CD14-positive monocyte (primary cell): ENCODE results near the gene TEX51. TPM values are rescaled to one million over a fixed set of nuclear protein-coding genes. Genes with fewer than 3 reads are reported as not detected.

Experiments used
- DNase-seq, 3 donors: peaks; one replicate each; pipeline ENCODE4 v3.0.0-alpha.2; 2011 to 2022
- H2AFZ ChIP-seq: 2 replicates; pipeline ENCODE4 v1.6.0; 2012; ENCODE audit warnings: mild to moderate bottlenecking, low read depth, low read length, inconsistent platforms; ENCODE audit not compliant: insufficient read depth, poor library complexity, severe bottlenecking
- H3K27ac ChIP-seq, 2 donors: 1 replicate in 1 of 2; 2 replicates in 1 of 2; pipeline ENCODE4 v1.5.1; 2012 to 2013; ENCODE audit warnings: low read length in 2 of 2, control low read depth in 1 of 2, inconsistent platforms in 1 of 2, low read depth in 1 of 2, mild to moderate bottlenecking in 1 of 2
- H3K27me3 ChIP-seq, 2 donors: one replicate each; pipeline versions ENCODE4 v1.6.0 to v1.6.1; 2011 to 2013; ENCODE audit warnings: low read length in 2 of 2; ENCODE audit not compliant: control insufficient read depth in 2 of 2, insufficient read depth in 2 of 2
- H3K36me3 ChIP-seq, 2 donors: replicated peaks in 1 of 2; 1 replicate in 1 of 2; 2 replicates in 1 of 2; pipeline versions ENCODE4 v1.5.1 to v1.6.1; 2012 to 2013; ENCODE audit warnings: low read length in 2 of 2, control low read depth in 1 of 2, inconsistent platforms in 1 of 2, mild to moderate bottlenecking in 1 of 2; ENCODE audit not compliant: insufficient read depth in 2 of 2, control insufficient read depth in 1 of 2
- H3K4me1 ChIP-seq, 2 donors: 1 replicate in 1 of 2; 2 replicates in 1 of 2; pipeline versions ENCODE4 v1.5.1 to v1.6.1; 2012 to 2013; ENCODE audit warnings: low read length in 2 of 2, control low read depth in 1 of 2, inconsistent platforms in 1 of 2, mild to moderate bottlenecking in 1 of 2, moderate library complexity in 1 of 2; ENCODE audit not compliant: insufficient read depth in 2 of 2, control insufficient read depth in 1 of 2
- H3K4me2 ChIP-seq: replicated peaks from 2 replicates; pipeline ENCODE3; 2012; ENCODE audit warnings: low read length, moderate library complexity, mild to moderate bottlenecking; ENCODE audit not compliant: poor library complexity, severe bottlenecking; ENCODE audit errors: extremely low read depth
- H3K4me3 ChIP-seq, 3 experiments: fragments of 200-600 bp in 1 of 3; sonication (generic) in 1 of 3; replicated peaks in 1 of 3; 1 replicate in 2 of 3; 2 replicates in 1 of 3; pipeline ENCODE4 v1.5.1; 2011 to 2013; ENCODE audit warnings: low read length in 3 of 3, mild to moderate bottlenecking in 3 of 3, control low read depth in 2 of 3, low read depth in 2 of 3, inconsistent platforms in 1 of 3, moderate library complexity in 1 of 3
- H3K79me2 ChIP-seq: 2 replicates; pipeline ENCODE4 v1.6.0; 2012; ENCODE audit warnings: mild to moderate bottlenecking, control low read depth, inconsistent platforms, low read length, moderate library complexity; ENCODE audit not compliant: insufficient read depth
- H3K9ac ChIP-seq: 2 replicates; pipeline ENCODE4 v1.6.0; 2017; ENCODE audit warnings: low read length, mild to moderate bottlenecking; ENCODE audit not compliant: insufficient read depth, poor library complexity, severe bottlenecking
- H3K9me3 ChIP-seq, 2 donors: replicated peaks in 1 of 2; 1 replicate in 1 of 2; 2 replicates in 1 of 2; pipeline versions ENCODE4 v1.5.1 to v1.6.1; 2012 to 2013; ENCODE audit warnings: low read length in 2 of 2, control low read depth in 1 of 2; ENCODE audit not compliant: control insufficient read depth in 1 of 2, insufficient read depth in 1 of 2
- H4K20me1 ChIP-seq: 2 replicates; pipeline ENCODE4 v1.6.0; 2012; ENCODE audit warnings: mild to moderate bottlenecking, low read length, control low read depth, moderate library complexity; ENCODE audit not compliant: insufficient read depth
- H3K27ac Mint-ChIP-seq, 7 donors: one replicate each; pipeline ENCODE4 v1.8.0; 2020; ENCODE audit warnings: mild to moderate bottlenecking in 7 of 7, mixed read lengths in 7 of 7, moderate library complexity in 6 of 7, inconsistent platforms in 2 of 7
- H3K27me3 Mint-ChIP-seq, 3 donors: one replicate each; pipeline ENCODE4 v1.8.0; 2021 to 2022; ENCODE audit warnings: low read depth in 3 of 3, mild to moderate bottlenecking in 3 of 3, mixed read lengths in 3 of 3, moderate library complexity in 3 of 3, inconsistent platforms in 1 of 3
- H3K36me3 Mint-ChIP-seq, 2 donors: one replicate each; pipeline ENCODE4 v1.8.0; 2020; ENCODE audit warnings: mixed read lengths in 2 of 2, inconsistent platforms in 1 of 2, mild to moderate bottlenecking in 1 of 2
- H3K4me1 Mint-ChIP-seq: one replicate; pipeline ENCODE4 v1.8.0; 2020; ENCODE audit warnings: mild to moderate bottlenecking, mixed read lengths
- H3K4me3 Mint-ChIP-seq, 2 donors: one replicate each; pipeline ENCODE4 v1.8.0; 2020; ENCODE audit warnings: mild to moderate bottlenecking in 2 of 2, mixed read lengths in 2 of 2, moderate library complexity in 1 of 2
- H3K9me3 Mint-ChIP-seq, 7 donors: one replicate each; pipeline ENCODE4 v1.8.0; 2020 to 2022; ENCODE audit warnings: mixed read lengths in 7 of 7, mild to moderate bottlenecking in 6 of 7, moderate library complexity in 6 of 7, inconsistent platforms in 2 of 7
- WGBS: methylation state at CpG from one replicate; pipeline ENCODE4 v1.1.5; 2013; ENCODE audit warnings: missing lambda C conversion rate; ENCODE audit not compliant: insufficient coverage; 5-methylcytosine and 5-hydroxymethylcytosine counted together
- intact Hi-C, 2 donors: fragments of 100-400 bp; cut with micrococcal nuclease; formaldehyde crosslinking; loops; one replicate each; pipeline versions ENCODE4 v1.15.0 to v1.15.1; 2023
- polyA plus RNA-seq, 3 donors: library from polyadenylated mRNA; depleted of rRNA in 1 of 3; unstranded in 2 of 3; stranded (reverse) in 1 of 3; fragments of 300-500 nt in 2 of 3; fragments of >200 nt in 1 of 3; fragmentation: Illumina TruSeq in 2 of 3; gene quantifications; 1 replicate in 2 of 3; 2 replicates in 1 of 3; pipeline ENCODE4 v1.2.3, GENCODE V29; 2012 to 2021
- TF ChIP-seq, protein P1 (sequence below): fragments of 200-600 bp; IDR thresholded peaks from one replicate; pipeline ENCODE4 v1.8.0; 2022; ENCODE audit warnings: antibody characterized with exemption, mild to moderate bottlenecking

Gene TEX51
- polyA plus RNA-seq, 3 donors: not detected

- Mint-ChIP-seq H3K4me3 (no peak overlapping the region), H3K27me3 (peaks cover 2 to 9% (median 6%) of the 10 kb centered on the region in 3 donors), H3K27ac (no peak overlapping the region), H3K9me3 (peaks cover 0 to 3% (median 0%) of the 10 kb centered on the region in 7 donors), H3K36me3 (no peaks in the 10 kb centered on the region), H3K4me1 (peaks cover 12% of the 10 kb centered on the region)
- no peak for DNase-seq
- Histone ChIP-seq H2AFZ (no peak overlapping the region), H3K79me2 (no peaks in the 10 kb centered on the region), H4K20me1 (no peaks in the 10 kb centered on the region), H3K27ac (no peak overlapping the region), H3K36me3 (no peaks in the 10 kb centered on the region), H3K4me2 (no peak overlapping the region), H3K9me3 (no peaks in the 10 kb centered on the region), H3K27me3 (no peaks in the 10 kb centered on the region), H3K4me1 (peaks cover 12 to 16% of the 10 kb centered on the region in 2 donors), H3K9ac (no peak overlapping the region), H3K4me3 (no peak overlapping the region)
- WGBS: 94% methylated on average over 6 of the region's 6 CpGs
- TF ChIP-seq, protein P1, sequence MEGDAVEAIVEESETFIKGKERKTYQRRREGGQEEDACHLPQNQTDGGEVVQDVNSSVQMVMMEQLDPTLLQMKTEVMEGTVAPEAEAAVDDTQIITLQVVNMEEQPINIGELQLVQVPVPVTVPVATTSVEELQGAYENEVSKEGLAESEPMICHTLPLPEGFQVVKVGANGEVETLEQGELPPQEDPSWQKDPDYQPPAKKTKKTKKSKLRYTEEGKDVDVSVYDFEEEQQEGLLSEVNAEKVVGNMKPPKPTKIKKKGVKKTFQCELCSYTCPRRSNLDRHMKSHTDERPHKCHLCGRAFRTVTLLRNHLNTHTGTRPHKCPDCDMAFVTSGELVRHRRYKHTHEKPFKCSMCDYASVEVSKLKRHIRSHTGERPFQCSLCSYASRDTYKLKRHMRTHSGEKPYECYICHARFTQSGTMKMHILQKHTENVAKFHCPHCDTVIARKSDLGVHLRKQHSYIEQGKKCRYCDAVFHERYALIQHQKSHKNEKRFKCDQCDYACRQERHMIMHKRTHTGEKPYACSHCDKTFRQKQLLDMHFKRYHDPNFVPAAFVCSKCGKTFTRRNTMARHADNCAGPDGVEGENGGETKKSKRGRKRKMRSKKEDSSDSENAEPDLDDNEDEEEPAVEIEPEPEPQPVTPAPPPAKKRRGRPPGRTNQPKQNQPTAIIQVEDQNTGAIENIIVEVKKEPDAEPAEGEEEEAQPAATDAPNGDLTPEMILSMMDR: no peak
- intact Hi-C loops: no loop called here
These were observed 10.6 kb upstream of the TEX51 start for GRCh38 chr2:126888046-126888445.

- Histone ChIP-seq H3K9ac (no peak overlapping the region), H3K27ac (no peak overlapping the region), H3K4me2 (no peak overlapping the region), H3K9me3 (no peaks in the 10 kb centered on the region), H3K36me3 (no peaks in the 10 kb centered on the region), H3K4me3 (no peak overlapping the region), H2AFZ (no peak overlapping the region), H3K4me1 (peaks cover 12 to 16% of the 10 kb centered on the region in 2 donors), H3K27me3 (no peaks in the 10 kb centered on the region), H3K79me2 (no peaks in the 10 kb centered on the region), H4K20me1 (no peaks in the 10 kb centered on the region)
- Mint-ChIP-seq H3K4me1 (peaks cover 12% of the 10 kb centered on the region), H3K4me3 (no peak overlapping the region), H3K36me3 (no peaks in the 10 kb centered on the region), H3K27me3 (peaks cover 2 to 9% (median 6%) of the 10 kb centered on the region in 3 donors), H3K9me3 (peaks cover 0 to 5% (median 0%) of the 10 kb centered on the region in 7 donors), H3K27ac (peak overlapping the region in 1 of 7 donors; percentile 18)
- DNase-seq: no peak
- TF ChIP-seq, protein P1: no peak
- intact Hi-C loops: no loop called here
- 97% methylated on average over 9 of the region's 9 CpGs for WGBS
These were observed 9.6 kb upstream of the TEX51 start for GRCh38 chr2:126889071-126889470.
